HL-60 (cell line): Measurements from ENCODE around the gene RAB8A.

Experiments used
- CTCF ChIP-seq: IDR thresholded peaks from one replicate; pipeline ENCODE4 v1.5.1; 2011; ENCODE audit warnings: low read length, control low read depth, inconsistent platforms; ENCODE audit not compliant: insufficient read depth
- REST ChIP-seq: IDR thresholded peaks from 2 replicates; pipeline ENCODE4 v1.6.1; 2012; ENCODE audit warnings: low read depth; ENCODE audit not compliant: insufficient replicate concordance

- no peak for TF ChIP-seq CTCF
- TF ChIP-seq REST, result no peak
Measured at GRCh38 chr19:16069813-16070365, 41.8 kb upstream of the RAB8A start.
